Stomach (tissue), 4 donors: ENCODE results near the gene PDE4B.

Experiments
- CTCF ChIP-seq, 7 experiments: fragments of 450-650 bp in 4 of 7; fragments of 200-600 bp in 3 of 7; sonication (generic) in 3 of 7; IDR thresholded peaks; one replicate each; pipeline ENCODE4 v1.5.1; 2016 to 2019; ENCODE audit warnings: antibody characterized with exemption in 7 of 7, control low read depth in 2 of 7, mild to moderate bottlenecking in 1 of 7
- EP300 ChIP-seq: sonication (generic); formaldehyde crosslinking; IDR thresholded peaks from one replicate; pipeline ENCODE4 v1.6.1; 2017; ENCODE audit warnings: antibody characterized with exemption
- POLR2A ChIP-seq, 4 donors: fragments of 450-650 bp; IDR thresholded peaks; one replicate each; pipeline ENCODE4 v1.6.1; 2016; ENCODE audit warnings: antibody characterized with exemption in 4 of 4, control low read depth in 2 of 4, mild to moderate bottlenecking in 1 of 4, moderate library complexity in 1 of 4
- POLR2AphosphoS5 ChIP-seq, 3 donors: sonication (generic); formaldehyde crosslinking; IDR thresholded peaks; one replicate each; pipeline ENCODE4 v1.6.1; 2016; ENCODE audit warnings: antibody characterized with exemption in 3 of 3

GRCh38 chr1:65992165-65992821 lies 199.6 kb downstream of the PDE4B start:
- no peak for TF ChIP-seq CTCF (IDR thresholded peaks at IDR 0.05)
- TF ChIP-seq POLR2AphosphoS5 (IDR thresholded peaks at IDR 0.05): no peak
- TF ChIP-seq EP300: no peak
- no peak for TF ChIP-seq POLR2A (IDR thresholded peaks at IDR 0.05)
